B cell (primary cell): ENCODE measurements around the gene TMIE.

Experiments
- CTCF ChIP-seq: fragments of 200-600 bp; IDR thresholded peaks from one replicate; pipeline ENCODE4 v1.8.0; 2022; ENCODE audit warnings: antibody characterized with exemption, mild to moderate bottlenecking
- EZH2 ChIP-seq: IDR thresholded peaks from 2 replicates; pipeline ENCODE4 v1.6.1; 2012; ENCODE audit warnings: borderline replicate concordance, low read depth, mild to moderate bottlenecking, moderate library complexity, low read length; ENCODE audit not compliant: insufficient read depth, poor library complexity, severe bottlenecking

- no peak for TF ChIP-seq CTCF
- no peak for TF ChIP-seq EZH2
Measured at GRCh38 chr3:46711305-46711704, 10.1 kb downstream of the TMIE start.
